Measurements from ENCODE around the gene HERPUD1.

GRCh38 chr16:56936950-56937349 lies 5.0 kb downstream of the HERPUD1 start:
- TF ChIP-seq EZH2 (IDR thresholded peaks at IDR 0.05) (no peak), EZH2phosphoT487 (IDR thresholded peaks at IDR 0.05) (no peak)
- TF ChIP-seq, protein P1, sequence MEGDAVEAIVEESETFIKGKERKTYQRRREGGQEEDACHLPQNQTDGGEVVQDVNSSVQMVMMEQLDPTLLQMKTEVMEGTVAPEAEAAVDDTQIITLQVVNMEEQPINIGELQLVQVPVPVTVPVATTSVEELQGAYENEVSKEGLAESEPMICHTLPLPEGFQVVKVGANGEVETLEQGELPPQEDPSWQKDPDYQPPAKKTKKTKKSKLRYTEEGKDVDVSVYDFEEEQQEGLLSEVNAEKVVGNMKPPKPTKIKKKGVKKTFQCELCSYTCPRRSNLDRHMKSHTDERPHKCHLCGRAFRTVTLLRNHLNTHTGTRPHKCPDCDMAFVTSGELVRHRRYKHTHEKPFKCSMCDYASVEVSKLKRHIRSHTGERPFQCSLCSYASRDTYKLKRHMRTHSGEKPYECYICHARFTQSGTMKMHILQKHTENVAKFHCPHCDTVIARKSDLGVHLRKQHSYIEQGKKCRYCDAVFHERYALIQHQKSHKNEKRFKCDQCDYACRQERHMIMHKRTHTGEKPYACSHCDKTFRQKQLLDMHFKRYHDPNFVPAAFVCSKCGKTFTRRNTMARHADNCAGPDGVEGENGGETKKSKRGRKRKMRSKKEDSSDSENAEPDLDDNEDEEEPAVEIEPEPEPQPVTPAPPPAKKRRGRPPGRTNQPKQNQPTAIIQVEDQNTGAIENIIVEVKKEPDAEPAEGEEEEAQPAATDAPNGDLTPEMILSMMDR (IDR thresholded peaks at IDR 0.05): no peak

Measured in neural progenitor cell (in vitro differentiated cells).